GM23248 (cell line): ENCODE data around the gene SLC37A3. TPM values are rescaled to one million over a fixed set of nuclear protein-coding genes. Genes with fewer than 3 reads are reported as not detected.

Experiments used
- DNase-seq: peaks from one replicate; pipeline ENCODE4 v3.0.0-alpha.2; 2015
- H2AFZ ChIP-seq: fragments of 200-600 bp; sonication (generic); 2 replicates; pipeline ENCODE4 v1.6.1; 2016; ENCODE audit warnings: antibody characterized with exemption
- H3F3A ChIP-seq: fragments of 200-600 bp; sonication (generic); 2 replicates; pipeline ENCODE4 v1.6.1; 2016; ENCODE audit warnings: mild to moderate bottlenecking, antibody characterized with exemption, mixed run types; ENCODE audit not compliant: insufficient read depth
- H3K27ac ChIP-seq: fragments of 200-600 bp; sonication (generic); 2 replicates; pipeline ENCODE4 v1.5.1; 2016; ENCODE audit warnings: mild to moderate bottlenecking
- H3K27me3 ChIP-seq: fragments of 200-600 bp; sonication (generic); replicated peaks from 2 replicates; pipeline ENCODE4 v1.6.1; 2016; ENCODE audit warnings: mild to moderate bottlenecking; ENCODE audit not compliant: insufficient read depth
- H3K36me3 ChIP-seq: fragments of 200-600 bp; sonication (generic); 2 replicates; pipeline ENCODE4 v1.6.1; 2016; ENCODE audit warnings: low read depth, mild to moderate bottlenecking
- H3K4me1 ChIP-seq: fragments of 200-600 bp; sonication (generic); 2 replicates; pipeline ENCODE4 v1.6.1; 2016; ENCODE audit warnings: mild to moderate bottlenecking; ENCODE audit not compliant: insufficient read depth
- H3K4me2 ChIP-seq: fragments of 200-600 bp; sonication (generic); one replicate; pipeline ENCODE4 v1.6.1; 2016; ENCODE audit warnings: mild to moderate bottlenecking; ENCODE audit not compliant: unreplicated experiment
- H3K4me3 ChIP-seq: fragments of 200-600 bp; sonication (generic); 2 replicates; pipeline ENCODE4 v1.5.1; 2016; ENCODE audit warnings: mild to moderate bottlenecking
- H3K79me2 ChIP-seq: fragments of 200-600 bp; sonication (generic); 2 replicates; pipeline ENCODE4 v1.6.1; 2016; ENCODE audit warnings: mild to moderate bottlenecking; ENCODE audit not compliant: insufficient read depth
- H3K9ac ChIP-seq: fragments of 200-600 bp; sonication (generic); 2 replicates; pipeline ENCODE4 v1.6.1; 2016; ENCODE audit warnings: mild to moderate bottlenecking
- H3K9me2 ChIP-seq: fragments of 200-600 bp; sonication (generic); 2 replicates; pipeline ENCODE4 v1.6.1; 2016; ENCODE audit warnings: mixed run types, mild to moderate bottlenecking, moderate library complexity; ENCODE audit not compliant: insufficient read depth
- H3K9me3 ChIP-seq: fragments of 200-600 bp; sonication (generic); one replicate; pipeline ENCODE4 v1.6.1; 2017; ENCODE audit warnings: low read depth
- H4K20me1 ChIP-seq: fragments of 200-600 bp; sonication (generic); 2 replicates; pipeline ENCODE4 v1.6.0; 2016; ENCODE audit not compliant: insufficient read depth
- EZH2 ChIP-seq: fragments of 200-600 bp; sonication (generic); IDR thresholded peaks from 2 replicates; pipeline ENCODE4 v1.6.1; 2018; ENCODE audit warnings: antibody characterized with exemption, mild to moderate bottlenecking; ENCODE audit not compliant: insufficient read depth, poor library complexity, severe bottlenecking
- EZH2phosphoT487 ChIP-seq: fragments of 200-600 bp; sonication (generic); IDR thresholded peaks from 2 replicates; pipeline ENCODE4 v1.6.1; 2018; ENCODE audit warnings: antibody characterized with exemption, moderate library complexity, mild to moderate bottlenecking, low read depth; ENCODE audit not compliant: insufficient read depth
- WGBS, 2 experiments: methylation state at CpG; one replicate each; pipeline ENCODE4 v1.1.6; 2015 to 2017; ENCODE audit warnings: low lambda C conversion rate in 2 of 2, low coverage in 1 of 2; ENCODE audit errors: missing lambda C conversion rate in 2 of 2; 5-methylcytosine and 5-hydroxymethylcytosine counted together
- in situ Hi-C: fragments of 300-500 bp; cut with MboI; formaldehyde crosslinking; loops from 2 replicates; pipeline ENCODE4 v1.15.0; 2020
- polyA plus RNA-seq: library from polyadenylated mRNA; unstranded; fragments of >200 nt; fragmentation: Nextera tagmentation; extraction: Ambion mirVana; gene quantifications from 2 replicates; pipeline ENCODE4 v1.2.1, GENCODE V29; 2016
- total RNA-seq: library from RNA; depleted of rRNA; stranded (reverse); fragments of >200 nt; shearing (Covaris generic); gene quantifications from 2 replicates; pipeline ENCODE4 v1.2.3, GENCODE V29; 2014

The SLC37A3 gene
- total and polyA plus RNA-seq, 2 experiments from 2014 or later = 39.8 to 61.7 TPM

DNA sequence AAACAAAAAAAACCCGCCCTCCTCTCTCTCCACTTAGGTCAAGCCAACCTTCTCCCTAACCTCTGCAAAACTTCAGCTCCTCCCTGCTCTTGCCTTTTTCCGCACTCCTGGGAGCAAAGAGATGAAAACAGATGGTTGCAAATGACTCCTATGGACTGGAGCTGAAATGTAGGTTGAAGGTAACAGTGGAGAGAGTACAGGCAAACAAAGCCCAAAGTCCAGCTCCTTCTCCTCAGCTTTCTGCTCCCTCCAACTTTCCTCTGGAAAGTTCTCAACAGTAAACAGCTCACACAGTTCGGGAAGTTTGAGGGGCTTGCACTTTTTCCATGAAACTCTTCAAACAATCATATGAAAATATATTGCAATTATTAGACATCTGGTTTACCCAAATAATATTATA, 90.3 kb downstream of the SLC37A3 start:
- 90 to 91% methylated on average over 3 of the region's 3 CpGs for WGBS, 2 experiments
- H3K9me2 ChIP-seq = no peaks in the 10 kb centered on the region
- H3K27ac ChIP-seq = no peak overlapping the region
- H3K4me3 ChIP-seq = no peak overlapping the region
- H3K4me1 ChIP-seq = no peaks in the 10 kb centered on the region
- H3F3A ChIP-seq = no peaks in the 10 kb centered on the region
- H3K27me3 ChIP-seq = no peaks in the 10 kb centered on the region
- no peak overlapping the region for H3K9ac ChIP-seq
- no peaks in the 10 kb centered on the region for H3K9me3 ChIP-seq
- no peaks in the 10 kb centered on the region for H3K36me3 ChIP-seq
- no peak overlapping the region for H2AFZ ChIP-seq
- DNase-seq = no peak
- no peaks in the 10 kb centered on the region for H3K79me2 ChIP-seq
- H3K4me2 ChIP-seq = no peak overlapping the region
- in situ Hi-C loops = no loop called here
- TF ChIP-seq EZH2 (no peak), EZH2phosphoT487 (no peak)
- H4K20me1 ChIP-seq = no peaks in the 10 kb centered on the region

DNA sequence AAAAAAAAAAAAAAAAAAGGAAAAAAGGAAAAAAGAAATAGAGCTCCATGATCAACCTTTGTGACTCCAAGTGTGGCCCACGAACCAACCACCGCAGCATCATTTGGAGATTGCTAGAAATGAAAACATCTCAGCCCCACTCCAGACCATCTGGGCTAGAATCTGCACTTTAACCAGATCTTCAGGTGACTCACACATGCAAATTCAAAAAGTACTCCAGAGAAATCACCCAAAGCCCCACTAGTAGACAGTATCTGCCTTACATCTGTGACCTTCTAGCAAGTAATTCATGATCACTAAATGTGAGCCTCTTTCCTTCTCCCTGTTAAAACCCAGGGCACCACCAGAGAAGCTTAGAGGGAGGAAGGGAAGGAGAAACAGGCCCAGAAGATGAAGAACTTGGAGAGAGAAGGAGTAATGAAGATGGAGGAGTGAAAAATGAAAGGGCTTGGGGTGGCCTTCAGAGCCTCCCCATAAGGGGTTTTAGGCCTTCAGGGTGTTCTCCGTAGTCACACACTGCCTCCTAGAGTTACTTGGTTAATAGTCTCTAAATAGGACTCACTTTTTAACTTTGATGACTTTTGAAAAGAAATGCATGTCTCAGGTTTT, 94.0 kb downstream of the SLC37A3 start:
- Histone ChIP-seq H3K9me3 (no peaks in the 10 kb centered on the region), H3K4me2 (no peak overlapping the region), H3K27me3 (no peaks in the 10 kb centered on the region), H4K20me1 (no peaks in the 10 kb centered on the region), H3K36me3 (no peaks in the 10 kb centered on the region), H3F3A (no peaks in the 10 kb centered on the region), H2AFZ (no peak overlapping the region), H3K4me1 (no peaks in the 10 kb centered on the region), H3K4me3 (no peak overlapping the region), H3K79me2 (no peaks in the 10 kb centered on the region), H3K9ac (no peak overlapping the region), H3K9me2 (no peaks in the 10 kb centered on the region), H3K27ac (no peak overlapping the region)
- no peak for TF ChIP-seq EZH2
- no peak for TF ChIP-seq EZH2phosphoT487
- in situ Hi-C loops = no loop called here
- 80 to 85% methylated on average over 3 of the region's 3 CpGs for WGBS, 2 experiments
- DNase-seq = peak; percentile 46

DNA sequence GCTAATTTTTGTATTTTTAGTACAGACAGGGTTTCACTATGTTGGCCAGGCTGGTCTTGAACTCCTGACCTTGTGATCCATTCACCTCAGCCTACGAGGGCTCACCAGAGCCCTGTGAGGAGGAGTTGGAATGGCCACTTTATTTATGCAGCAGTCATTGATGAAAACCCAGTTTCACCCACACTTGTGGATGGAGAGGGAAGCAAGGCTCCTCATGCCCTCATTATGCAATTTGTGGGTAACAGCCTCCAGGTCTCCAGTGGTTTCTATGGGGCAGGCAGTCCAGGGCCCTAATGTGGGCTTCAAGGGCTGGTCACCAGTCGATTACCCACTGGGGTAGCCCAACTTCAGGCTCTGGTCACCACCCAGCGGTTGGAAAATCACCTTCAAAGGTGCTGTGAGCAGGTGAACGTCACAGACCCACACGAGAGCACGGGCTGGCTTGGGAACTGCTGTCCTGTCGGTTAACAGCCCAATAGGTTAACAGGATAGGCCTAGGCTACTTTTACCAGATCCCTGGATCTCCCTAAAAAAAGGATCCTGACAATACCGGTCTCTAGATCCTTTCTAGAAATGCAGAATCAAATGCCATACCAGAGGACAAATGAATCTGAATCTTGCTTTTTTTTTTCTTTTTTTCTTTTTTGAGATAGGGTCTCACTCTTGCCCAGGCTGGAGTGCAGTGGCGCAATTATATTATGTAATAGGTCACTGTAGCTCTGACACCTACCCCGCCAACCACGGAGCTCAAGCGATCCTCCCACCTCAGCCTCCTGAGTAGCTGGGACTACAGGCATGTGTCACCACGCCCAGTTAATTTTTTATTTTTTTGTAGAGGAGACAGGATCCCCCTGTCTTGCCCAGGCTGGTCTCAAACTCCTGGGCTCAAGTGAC, 97.8 kb downstream of the SLC37A3 start:
- Histone ChIP-seq H3K36me3 (no peaks in the 10 kb centered on the region), H3F3A (no peaks in the 10 kb centered on the region), H3K79me2 (no peaks in the 10 kb centered on the region), H3K27ac (no peak overlapping the region), H3K4me1 (no peaks in the 10 kb centered on the region), H3K27me3 (no peaks in the 10 kb centered on the region), H3K9me3 (no peaks in the 10 kb centered on the region), H3K9me2 (no peaks in the 10 kb centered on the region), H4K20me1 (no peaks in the 10 kb centered on the region), H3K4me3 (no peak overlapping the region), H2AFZ (no peak overlapping the region), H3K4me2 (no peak overlapping the region), H3K9ac (no peak overlapping the region)
- DNase-seq = no peak
- in situ Hi-C loops = no loop called here
- no peak for TF ChIP-seq EZH2
- no peak for TF ChIP-seq EZH2phosphoT487
- WGBS, 2 experiments = 71 to 79% methylated on average over 13 of the region's 13 CpGs

DNA sequence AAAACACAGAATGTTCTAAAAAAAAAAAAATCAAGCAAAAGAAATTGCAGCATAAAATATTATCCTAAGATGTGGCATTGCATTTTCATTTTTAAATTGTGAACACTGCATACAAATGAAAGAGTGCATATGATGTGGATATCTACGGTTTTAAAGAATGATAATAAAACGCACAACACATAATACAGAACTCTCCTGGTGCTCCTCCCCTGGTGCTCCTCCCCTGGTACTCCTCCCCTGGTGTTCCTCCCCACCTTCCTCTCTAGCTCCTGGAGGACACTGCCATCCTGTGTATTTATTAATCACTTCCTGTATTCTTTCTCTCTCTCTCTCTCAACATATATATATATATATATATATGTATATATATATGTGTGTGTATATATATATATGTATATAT, 100.1 kb downstream of the SLC37A3 start:
- Histone ChIP-seq H3K36me3 (no peaks in the 10 kb centered on the region), H3K79me2 (no peaks in the 10 kb centered on the region), H3F3A (no peaks in the 10 kb centered on the region), H3K4me2 (no peak overlapping the region), H3K4me3 (no peak overlapping the region), H3K9me2 (no peaks in the 10 kb centered on the region), H3K27me3 (no peaks in the 10 kb centered on the region), H3K4me1 (no peaks in the 10 kb centered on the region), H3K27ac (no peak overlapping the region), H3K9ac (no peak overlapping the region), H3K9me3 (no peaks in the 10 kb centered on the region), H4K20me1 (no peaks in the 10 kb centered on the region), H2AFZ (no peak overlapping the region)
- 68 to 77% methylated on average over 2 of the region's 2 CpGs for WGBS, 2 experiments
- TF ChIP-seq EZH2 (no peak), EZH2phosphoT487 (no peak)
- in situ Hi-C loops = no loop called here
- no peak for DNase-seq
